ENCODE results near the gene MBNL2. TPM values are rescaled to one million over a fixed set of nuclear protein-coding genes. Genes with fewer than 3 reads are reported as not detected.

Gene MBNL2
- total and polyA plus RNA-seq, 2 of the 4 experiments (the other 2 are of a cell fraction) = 26.9 to 103 TPM

GRCh38 chr13:97266332-97266731, 44.2 kb downstream of the MBNL2 start:
- ATAC-seq (ENCODE audit: low read depth) (peak; percentile 50), DNase-seq (no peak)
- Histone ChIP-seq H3K9me3 (ENCODE audit: control insufficient read depth, insufficient read depth, low read length) (no peaks in the 10 kb centered on the region), H4K5ac (ENCODE audit: low read depth, low read length) (peak overlapping the region; percentile 9; the same call in 1 of the 2 replicates), H2AK9ac (replicated peaks; ENCODE audit: low read depth, low read length, poor library complexity) (no peak overlapping the region), H2AFZ (replicated peaks; ENCODE audit: low read length, poor library complexity) (no peak overlapping the region), H4K20me1 (ENCODE audit: insufficient read depth, low read length) (peaks cover 8% of the 10 kb centered on the region; the same call in 1 of the 2 replicates), H3K56ac (ENCODE audit: extremely low read depth, insufficient read depth, low read length) (no peak overlapping the region), H3K27ac (ENCODE audit: insufficient read depth, low read length) (peak overlapping the region; percentile 21), H3K79me1 (ENCODE audit: low read depth in 1 of 2, low read length in 2 of 2) (peaks cover 46 to 81% of the 10 kb centered on the region in 2 experiments), H2BK120ac (ENCODE audit: low read depth, low read length) (peak overlapping the region; percentile 32; the same call in 1 of the 2 replicates), H3K18ac (ENCODE audit: low read depth, low read length) (no peak overlapping the region), H2BK20ac (ENCODE audit: low read depth, low read length) (peak overlapping the region; percentile 39; the same call in 1 of the 2 replicates), H3K4ac (ENCODE audit: low read depth, low read length) (peak overlapping the region; percentile 79), H3K14ac (replicated peaks; ENCODE audit: low read depth, low read length) (no peak overlapping the region; the same call in 1 of the 2 replicates), H3K4me1 (ENCODE audit: control insufficient read depth, insufficient read depth, low read length) (peaks cover 27% of the 10 kb centered on the region), H4K8ac (ENCODE audit: low read depth in 2 of 2, low read length in 2 of 2) (peak overlapping the region in 1 of 2 experiments; percentile 51; a peak in 1 of 4 replicates), H3K27me3 (ENCODE audit: control insufficient read depth, insufficient read depth, low read length) (no peaks in the 10 kb centered on the region), H3K23ac (ENCODE audit: low read depth, low read length) (no peak overlapping the region; the same call in 1 of the 2 replicates), H4K91ac (ENCODE audit: insufficient read depth, low read depth, low read length) (peak overlapping the region; percentile 70; the same call in 1 of the 2 replicates), H3K4me3 (ENCODE audit: insufficient read depth, low read depth, low read length) (no peak overlapping the region), H3K36me3 (ENCODE audit: control insufficient read depth, insufficient read depth, low read length) (peaks cover 4% of the 10 kb centered on the region; the same call in 1 of the 2 replicates), H2AK5ac (ENCODE audit: low read depth, low read length) (peak overlapping the region; percentile 48; the same call in 1 of the 2 replicates), H3K4me2 (ENCODE audit: low read depth, low read length) (peak overlapping the region; percentile 52), H3K9me1 (ENCODE audit: insufficient read depth, low read length) (peaks cover 28% of the 10 kb centered on the region), H3K9ac (ENCODE audit: low read depth, low read length) (peak overlapping the region; percentile 5; the same call in 1 of the 2 replicates), H2BK5ac (ENCODE audit: low read depth, low read length, poor library complexity, severe bottlenecking) (peak overlapping the region; percentile 56), H2BK15ac (ENCODE audit: low read depth, low read length) (no peak overlapping the region)
- dilution Hi-C loops (cut with HindIII; ENCODE audit: low sequenced_read_pairs, unreplicated experiment) (no loop called here), intact Hi-C loops (cut with micrococcal nuclease) (no loop called here), in situ Hi-C loops (cut with MboI; ENCODE audit: low sequenced_read_pairs) (no loop called here)
- ChIA-PET CTCF (interaction anchor here (1.1 kb wide), 1 partner anchor 74 kb away, joined by 3 read pairs; no protein-coding TSS in a partner anchor), POLR2A (ENCODE audit: unreplicated experiment) (interaction anchor here (0.7 kb wide), 1 partner anchor 19 kb away, joined by 6 read pairs; no protein-coding TSS in a partner anchor)
- no TSS peak for BruUV-seq (replicated peaks)
- 86% methylated on average over 2 of the region's 8 CpGs; no CpG with 5 or more reads in 1 of the 2 experiments for WGBS, 2 experiments (ENCODE audit: extremely low coverage in 2 of 2, insufficient read length in 1 of 2)
- TF ChIP-seq MAFK (IDR thresholded peaks at IDR 0.05; ENCODE audit: low read depth, low read length) = no peak
- no peak for TF ChIP-seq ELK1 (IDR thresholded peaks at IDR 0.05; ENCODE audit: borderline replicate concordance, low read depth, low read length)
- no peak for TF ChIP-seq RAD21 (IDR thresholded peaks at IDR 0.05; ENCODE audit: low read length)
- no peak for TF ChIP-seq NFE2L2 (IDR thresholded peaks at IDR 0.05; ENCODE audit: low read depth, low read length)
- no peak for TF ChIP-seq USF2 (IDR thresholded peaks at IDR 0.05; ENCODE audit: low read depth, low read length)
- no peak for TF ChIP-seq MAZ (IDR thresholded peaks at IDR 0.05; ENCODE audit: borderline replicate concordance, low read depth, low read length)
- TF ChIP-seq FOS (IDR thresholded peaks at IDR 0.05; ENCODE audit: low read depth, low read length) = no peak
- TF ChIP-seq SMC3 (IDR thresholded peaks at IDR 0.05; ENCODE audit: low read depth, low read length) = no peak
- no peak for TF ChIP-seq RFX5 (IDR thresholded peaks at IDR 0.05; ENCODE audit: low read depth, low read length)
- TF ChIP-seq CTCF (conservative IDR thresholded peaks at IDR 0.05; ENCODE audit: low read depth, low read length) = no peak
- no peak for TF ChIP-seq POLR2A (IDR thresholded peaks at IDR 0.05; ENCODE audit: low read depth, low read length)
- TF ChIP-seq CEBPB (IDR thresholded peaks at IDR 0.05; ENCODE audit: low read depth, low read length) = no peak
- TF ChIP-seq MXI1 (IDR thresholded peaks at IDR 0.05; ENCODE audit: borderline replicate concordance, low read depth, low read length) = no peak

All from IMR-90 (cell line).